Tongue (tissue), 2 donors: ENCODE data around the gene CADPS. TPM values are rescaled to one million over a fixed set of nuclear protein-coding genes. Genes with fewer than 3 reads are reported as not detected.

Source experiments
- DNase-seq: peaks from one replicate; pipeline ENCODE4 v3.0.0-alpha.2; 2015
- total RNA-seq: library from RNA; depleted of rRNA; stranded (reverse); fragments of >200 nt; gene quantifications from one replicate; pipeline ENCODE4 v1.2.3, GENCODE V29; 2014

Gene CADPS
- total RNA-seq, 1 donor from 2014 or later = 13.3 TPM

- no peak for DNase-seq
Measured at GRCh38 chr3:62811119-62811518, 64.1 kb downstream of the CADPS start.

DNA sequence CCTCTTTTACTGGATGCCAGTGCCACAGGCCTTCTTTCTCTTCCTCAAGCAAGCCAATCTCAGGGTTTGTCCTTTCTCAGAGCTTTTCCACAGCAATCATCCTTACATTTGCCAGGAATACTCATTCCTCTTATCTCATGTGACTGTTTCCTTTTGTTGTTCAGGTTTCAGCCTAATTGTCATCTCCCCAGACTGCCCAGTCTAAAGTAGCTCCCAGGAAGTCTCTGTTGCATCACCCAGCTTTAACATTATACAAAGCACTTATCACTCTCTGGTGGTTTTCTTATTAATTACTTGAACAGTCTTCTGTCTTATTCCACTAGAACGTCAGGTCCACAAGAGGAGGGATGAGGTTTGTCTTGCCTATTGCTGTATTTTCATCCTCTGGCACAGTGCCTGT lies 65.8 kb downstream of the CADPS start:
- no peak for DNase-seq

GRCh38 chr3:62805580-62806277 lies 69.5 kb downstream of the CADPS start:
- no peak for DNase-seq

DNA sequence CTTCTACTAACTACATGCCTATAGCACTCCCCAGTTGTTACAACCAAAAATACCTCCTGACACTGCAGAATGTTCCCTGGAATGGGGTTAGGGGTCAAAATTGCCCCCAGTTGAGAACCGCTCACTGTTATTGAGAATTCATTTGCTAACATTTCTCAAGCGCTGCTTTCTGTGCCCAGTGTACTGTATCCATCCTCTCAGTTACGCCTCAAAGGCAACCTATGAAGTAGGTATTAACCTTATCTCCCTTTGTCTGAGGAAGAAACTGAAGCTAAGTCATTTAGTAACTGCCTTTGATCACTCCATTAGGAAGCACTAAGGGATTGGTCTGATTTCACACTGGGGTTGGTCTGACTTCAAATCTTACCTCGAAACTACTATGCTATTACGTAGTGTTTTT lies 70.1 kb downstream of the CADPS start:
- DNase-seq = no peak

DNA sequence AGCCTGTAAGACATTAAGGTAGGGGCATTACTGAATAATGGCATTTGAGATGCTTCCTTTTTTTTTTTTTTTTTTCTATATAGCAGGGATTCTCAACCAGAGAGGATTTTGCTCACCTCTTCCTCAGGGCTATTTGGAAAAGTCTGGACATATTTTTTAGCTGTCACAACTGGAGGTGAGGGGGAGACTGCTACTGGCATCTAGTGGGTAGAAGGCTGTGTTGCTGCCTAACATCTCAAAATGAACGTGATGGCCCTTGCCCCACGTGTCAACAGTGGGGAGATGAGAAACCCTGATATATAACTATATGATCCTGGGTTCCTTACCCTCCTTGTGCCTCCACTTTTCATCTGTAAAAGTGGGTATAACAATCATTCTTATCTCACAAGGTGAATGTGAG lies 71.9 kb downstream of the CADPS start:
- DNase-seq = no peak

DNA sequence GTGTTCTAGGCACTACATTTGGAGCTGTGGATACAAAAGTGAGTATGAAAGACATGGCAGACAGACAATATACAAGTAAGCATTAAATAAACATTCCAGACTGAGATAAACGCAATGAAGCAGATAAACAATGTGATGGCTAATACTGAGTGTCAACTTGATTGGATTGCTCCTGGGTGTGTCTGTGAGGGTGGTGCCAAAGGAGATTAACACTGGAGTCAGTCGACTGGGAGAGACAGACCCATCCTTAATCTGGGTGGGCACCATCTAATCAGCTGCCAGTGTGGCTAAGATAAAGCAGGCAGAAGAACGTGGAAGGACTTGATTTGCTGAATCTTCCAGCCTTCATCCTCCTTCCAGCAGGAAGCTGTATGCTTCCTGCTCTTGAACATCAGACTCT lies 77.2 kb downstream of the CADPS start:
- no peak for DNase-seq

DNA sequence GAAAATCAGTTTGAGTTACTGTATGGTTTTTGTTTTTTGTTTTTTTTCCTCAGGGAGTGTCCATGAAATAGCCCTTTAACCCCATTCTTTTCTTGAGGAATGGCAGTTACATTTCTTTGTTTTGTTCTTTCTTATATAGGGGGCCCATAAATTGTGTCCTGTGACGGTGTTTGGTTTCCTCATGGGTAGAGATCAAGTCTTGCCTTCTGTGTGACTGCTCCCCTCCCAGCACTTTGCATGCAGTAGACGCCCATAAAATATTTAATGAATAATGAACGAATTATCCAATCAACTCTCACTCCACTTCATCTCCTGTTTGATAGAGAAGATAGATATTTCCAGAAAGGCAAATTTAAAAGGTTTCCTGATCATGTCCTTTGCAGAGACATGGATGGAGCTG lies 78.1 kb downstream of the CADPS start:
- DNase-seq = no peak

DNA sequence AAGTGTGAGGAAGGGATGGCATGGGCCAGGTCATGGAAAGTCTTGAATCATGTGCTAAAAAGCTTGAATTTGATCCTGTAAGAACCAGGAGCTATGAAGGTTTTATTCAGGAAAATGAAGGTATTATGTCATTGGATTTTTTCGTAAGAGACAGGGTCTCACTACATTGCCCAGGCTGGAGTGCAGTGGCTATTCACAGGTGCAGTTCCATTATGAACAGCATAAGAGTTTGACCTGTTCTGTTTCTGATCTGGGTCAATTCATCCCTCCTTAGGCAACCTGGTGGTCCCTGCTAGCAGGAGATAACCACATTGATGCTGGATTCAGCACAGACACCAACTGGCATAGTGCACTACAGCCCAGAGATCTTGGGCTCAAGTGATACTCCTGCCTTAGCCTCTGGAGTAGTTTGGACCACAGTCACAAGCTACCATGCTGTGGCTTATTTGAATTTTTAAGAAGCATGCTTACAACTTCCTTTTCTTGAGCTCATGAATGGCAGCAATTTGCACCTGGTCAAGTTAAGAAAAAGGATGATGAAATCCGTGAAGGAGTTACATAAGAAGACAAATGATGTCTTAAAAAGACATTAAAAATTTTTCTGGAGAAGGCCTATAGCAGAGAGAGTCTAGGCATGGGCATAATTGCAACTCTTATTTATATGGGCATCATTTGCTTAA lies 79.1 kb downstream of the CADPS start:
- DNase-seq = no peak

GRCh38 chr3:62793946-62794345 lies 81.3 kb downstream of the CADPS start:
- no peak for DNase-seq

DNA sequence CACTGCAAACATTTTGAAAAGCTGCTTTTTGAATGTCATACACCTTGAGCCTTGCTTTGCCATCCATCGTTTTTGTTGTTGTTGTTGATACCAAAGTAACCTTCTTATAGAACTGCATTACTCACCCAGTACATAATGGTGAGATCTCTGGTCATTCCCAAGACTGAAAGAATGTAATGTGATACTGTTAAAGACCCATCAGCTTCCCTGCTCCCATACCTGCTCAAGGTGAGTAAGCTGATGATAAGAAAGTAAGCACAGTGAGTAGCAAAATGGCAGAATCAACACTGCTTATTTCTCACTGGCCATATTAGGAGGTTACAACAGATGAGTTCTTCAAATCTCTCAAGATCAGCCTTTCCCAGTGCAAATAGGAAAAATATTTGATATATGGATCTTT lies 89.8 kb downstream of the CADPS start:
- DNase-seq = no peak

DNA sequence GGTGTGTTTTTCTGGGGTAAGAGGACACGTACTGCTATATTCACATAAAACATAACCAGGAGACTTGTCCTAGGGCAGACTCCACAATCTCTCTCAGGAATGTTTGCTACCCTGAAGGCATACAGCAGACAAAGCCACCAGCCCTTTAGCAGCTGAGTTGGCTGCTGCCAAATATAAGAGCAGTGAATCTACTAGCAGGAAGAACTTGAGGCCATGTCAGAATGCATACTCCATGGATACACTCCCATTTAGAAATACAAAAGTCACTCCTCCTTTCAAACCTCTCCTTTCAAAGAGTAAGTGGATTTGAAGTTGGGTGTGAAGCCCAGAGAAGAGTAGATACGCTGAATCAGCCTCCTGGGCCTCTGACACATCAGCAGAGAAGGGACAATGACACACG lies 94.1 kb downstream of the CADPS start:
- no peak for DNase-seq

- no peak for DNase-seq
Measured at GRCh38 chr3:62777674-62778073, 97.5 kb downstream of the CADPS start.

- DNase-seq = no peak
Measured at GRCh38 chr3:62777130-62777529, 98.1 kb downstream of the CADPS start.

DNA sequence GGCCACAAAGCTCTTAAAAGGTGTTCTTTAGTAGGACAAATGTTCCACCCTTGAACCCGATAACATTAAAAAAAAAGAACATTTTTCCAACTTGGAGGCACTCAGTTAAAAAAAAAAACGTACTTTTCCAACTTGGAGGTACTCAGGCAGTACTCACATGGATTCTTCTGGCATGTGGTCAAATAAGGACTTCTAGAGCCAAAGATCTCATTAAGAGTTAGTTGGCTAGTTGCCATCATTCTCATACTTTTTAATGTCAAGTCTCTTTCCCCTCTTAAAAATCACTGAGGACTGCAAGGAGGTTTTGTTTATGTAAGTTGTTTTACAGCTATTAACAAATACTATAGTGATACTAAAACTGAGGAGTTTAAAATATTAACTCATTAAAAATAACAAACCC lies 101.0 kb downstream of the CADPS start:
- DNase-seq = peak; percentile 8

DNA sequence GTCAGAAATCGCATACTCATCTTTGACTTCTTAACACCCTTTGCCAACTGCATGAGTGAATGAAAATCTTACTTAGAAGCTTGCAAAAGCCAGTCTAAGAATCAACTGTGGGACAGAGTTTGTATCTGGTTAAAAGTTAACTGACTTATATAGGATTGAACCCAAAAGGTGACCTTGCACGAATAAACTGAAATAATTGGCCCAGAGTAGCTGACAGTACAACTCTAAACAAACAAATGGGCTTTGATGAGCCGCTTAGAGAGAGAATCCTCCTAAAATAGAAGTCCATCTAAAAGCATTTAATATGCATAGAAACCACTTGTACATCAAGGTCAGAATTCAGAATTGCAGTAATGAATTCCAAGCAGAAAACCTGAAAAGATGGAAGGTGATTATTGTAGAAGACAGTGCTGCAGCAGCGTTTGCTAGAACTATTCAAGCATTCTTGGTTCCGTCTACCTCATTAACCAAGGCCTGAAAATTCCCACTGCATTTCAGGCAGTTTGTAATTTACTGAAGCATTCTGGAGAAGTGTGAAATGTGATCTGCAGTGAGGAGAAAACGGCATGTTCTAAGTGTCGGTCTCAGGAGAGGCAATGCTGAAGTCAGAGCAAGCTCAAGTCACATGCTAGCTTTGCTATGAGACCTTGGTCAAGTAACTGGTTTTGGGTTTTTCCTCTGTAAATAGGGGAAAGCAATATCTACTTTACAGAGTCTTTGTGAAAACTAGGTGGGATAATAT lies 103.7 kb downstream of the CADPS start:
- DNase-seq = no peak

- DNase-seq = no peak
Measured at GRCh38 chr3:62768896-62769295, 106.3 kb downstream of the CADPS start.

GRCh38 chr3:62761711-62762110 lies 113.5 kb downstream of the CADPS start:
- no peak for DNase-seq

GRCh38 chr3:62761311-62761710 lies 113.9 kb downstream of the CADPS start:
- DNase-seq = no peak

GRCh38 chr3:62758296-62759066 lies 116.7 kb downstream of the CADPS start:
- DNase-seq = no peak

- no peak for DNase-seq
Measured at GRCh38 chr3:62757045-62757444, 118.2 kb downstream of the CADPS start.

DNA sequence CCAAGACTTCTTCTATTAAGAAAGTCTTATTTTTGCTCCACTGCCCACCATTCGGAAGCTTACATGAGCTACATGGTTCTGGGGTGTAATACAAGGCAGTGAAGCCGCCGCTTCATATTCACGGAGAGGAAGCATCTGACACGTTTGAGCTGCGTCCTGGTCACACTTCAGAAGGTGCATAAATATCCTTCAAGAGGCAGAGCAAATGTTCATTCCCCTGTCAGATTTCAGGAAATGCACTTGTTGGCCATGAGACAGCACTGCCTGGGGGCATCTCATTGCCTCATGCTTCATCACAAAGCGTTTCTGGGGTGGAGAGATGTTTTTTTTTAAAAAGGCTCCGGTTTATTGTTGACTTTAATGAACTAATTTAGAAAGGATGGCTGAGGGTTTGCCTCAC lies 119.9 kb downstream of the CADPS start:
- peak; percentile 14 for DNase-seq

GRCh38 chr3:62749657-62750056 lies 125.6 kb downstream of the CADPS start:
- DNase-seq = no peak

DNA sequence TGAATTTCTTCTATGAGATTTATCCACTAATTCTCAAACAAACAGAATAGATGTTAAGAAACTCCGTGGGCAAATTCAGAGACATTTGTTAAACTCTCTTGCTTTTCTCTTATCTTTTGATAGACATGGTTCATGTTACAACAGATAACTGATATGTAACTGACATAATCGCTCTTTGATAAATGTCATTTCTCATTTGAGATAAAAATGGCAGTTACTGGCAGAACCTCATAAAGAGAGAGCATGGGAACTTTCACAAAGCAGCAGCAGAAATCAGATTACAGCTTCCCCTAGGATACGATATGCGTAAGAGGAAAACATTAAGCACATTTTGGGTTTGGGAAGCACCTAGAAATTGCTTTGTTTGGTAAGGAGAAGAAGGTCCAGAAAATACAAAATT lies 126.1 kb downstream of the CADPS start:
- no peak for DNase-seq
